D721Med (cell line): Measurements from ENCODE around the gene SP140L.

Experiments
- DNase-seq: peaks from one replicate; pipeline ENCODE4 v3.0.0; 2011; ENCODE audit warnings: low spot score; ENCODE audit not compliant: insufficient read length
- FAIRE-seq: peaks from 2 replicates; lab custom pipeline; 2011; peaks lifted over from hg19 to GRCh38; lab: Jason Lieb, UNC
- CTCF ChIP-seq: IDR thresholded peaks from 2 replicates; pipeline ENCODE4 v1.5.1; 2012; ENCODE audit warnings: mild to moderate bottlenecking, control low read depth; ENCODE audit not compliant: insufficient read depth; ENCODE audit errors: missing control alignments

SP140L gene

GRCh38 chr2:230413479-230413878 is 86.5 kb downstream of the SP140L start:
- no peak for TF ChIP-seq CTCF
- FAIRE-seq, result no peak
- no peak for DNase-seq

GRCh38 chr2:230414302-230414701 is 87.3 kb downstream of the SP140L start:
- no peak for DNase-seq
- no peak for TF ChIP-seq CTCF
- FAIRE-seq, result no peak

GRCh38 chr2:230416061-230416721 is 89.2 kb downstream of the SP140L start, which contains the start of gene SP100:
SP100 (plus strand) TSS chr2:230416201; CDS start chr2:230416297, 96 bp downstream.
- TF ChIP-seq CTCF, result no peak
- DNase-seq (no peak), FAIRE-seq (no peak)

GRCh38 chr2:230417436-230417835 is 90.4 kb downstream of the SP140L start:
- no peak for TF ChIP-seq CTCF
- DNase-seq (no peak), FAIRE-seq (no peak)

- DNase-seq, result no peak
- FAIRE-seq, result no peak
- no peak for TF ChIP-seq CTCF
Observed at GRCh38 chr2:230418341-230419016, 91.5 kb downstream of the SP140L start.

- no peak for TF ChIP-seq CTCF
- FAIRE-seq (no peak), DNase-seq (no peak)
Observed at GRCh38 chr2:230419181-230419580, 92.2 kb downstream of the SP140L start.

GRCh38 chr2:230422149-230422548 is 95.2 kb downstream of the SP140L start:
- DNase-seq (no peak), FAIRE-seq (no peak)
- no peak for TF ChIP-seq CTCF
